Body of pancreas (tissue), 4 donors: Measurements from ENCODE around the gene TSPYL4.

Experiments used
- CTCF ChIP-seq, 7 experiments: fragments of 450-650 bp in 4 of 7; fragments of 200-600 bp in 3 of 7; sonication (generic) in 3 of 7; IDR thresholded peaks; one replicate each; pipeline ENCODE4 v1.5.1; 2016 to 2019; ENCODE audit warnings: antibody characterized with exemption in 7 of 7
- POLR2A ChIP-seq, 3 donors: fragments of 450-650 bp; IDR thresholded peaks; one replicate each; pipeline ENCODE4 v1.6.1; 2016; ENCODE audit warnings: antibody characterized with exemption in 3 of 3, mild to moderate bottlenecking in 2 of 3

GRCh38 chr6:116279232-116280160, 25.6 kb upstream of the TSPYL4 start, which contains the start of gene TSPYL1:
- TF ChIP-seq CTCF (IDR thresholded peaks at IDR 0.05) (peak in 1 of 7 experiments; percentile 8), POLR2A (IDR thresholded peaks at IDR 0.05) (peak; percentile 97 to 99 (median 99))
